Measurements from ENCODE around the gene PLXDC2. TPM values are rescaled to one million over a fixed set of nuclear protein-coding genes. Genes with fewer than 3 reads are reported as not detected.
A peak's percentile ranks its signal among the peaks of the same experiment; 100 is the strongest.
"Not testable (repeated sequence)": the region's sequence is repeated elsewhere in the genome, so short reads cannot be mapped to it uniquely, and the experiment has no call there.

PLXDC2 gene
- total RNA-seq, 1 experiment from 2014 or later = 4.6 TPM

- no peak for DNase-seq (ENCODE audit: low read depth)
Observed at GRCh38 chr10:19971343-19972052, 155.3 kb downstream of the PLXDC2 start.

DNA sequence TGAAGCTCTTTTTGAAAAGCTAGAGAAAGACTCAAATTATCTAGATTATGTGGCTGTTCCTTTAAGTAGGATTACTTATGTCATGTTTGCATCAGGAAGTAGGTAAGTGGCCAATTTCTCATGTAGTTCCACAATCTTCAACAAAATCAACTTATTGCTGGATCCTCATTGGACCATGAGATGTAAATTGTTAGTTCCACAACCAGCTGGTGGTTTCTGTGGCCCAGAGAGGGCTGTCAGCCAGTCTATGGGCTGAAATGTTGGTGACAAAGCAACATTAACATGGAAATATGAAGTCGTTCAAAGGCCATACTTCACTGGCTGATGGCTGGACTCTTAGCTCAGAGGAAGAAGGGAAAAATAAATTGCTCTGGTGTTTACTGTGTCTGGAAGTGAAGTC lies 157.9 kb downstream of the PLXDC2 start:
- no peak for DNase-seq (ENCODE audit: low read depth)

DNA sequence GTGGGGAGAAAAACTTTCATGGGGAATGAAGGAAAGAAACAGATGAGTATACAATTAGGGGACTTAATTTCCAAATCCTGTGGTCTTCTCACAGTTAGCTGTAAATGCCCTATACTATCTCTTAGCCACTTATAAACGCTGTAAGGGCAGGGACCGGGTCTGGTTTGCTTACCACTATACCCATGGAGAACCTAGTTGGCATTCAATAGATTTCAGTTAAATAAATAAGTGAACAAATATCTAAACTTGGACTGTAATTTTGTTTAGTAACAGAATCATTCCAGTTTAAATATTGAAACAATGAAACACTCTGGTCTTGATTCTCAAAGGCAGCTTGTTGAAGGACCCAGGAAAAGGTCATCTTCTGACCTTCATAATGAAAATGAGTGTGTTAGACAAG lies 158.3 kb downstream of the PLXDC2 start:
- no peak for DNase-seq (ENCODE audit: low read depth)

DNA sequence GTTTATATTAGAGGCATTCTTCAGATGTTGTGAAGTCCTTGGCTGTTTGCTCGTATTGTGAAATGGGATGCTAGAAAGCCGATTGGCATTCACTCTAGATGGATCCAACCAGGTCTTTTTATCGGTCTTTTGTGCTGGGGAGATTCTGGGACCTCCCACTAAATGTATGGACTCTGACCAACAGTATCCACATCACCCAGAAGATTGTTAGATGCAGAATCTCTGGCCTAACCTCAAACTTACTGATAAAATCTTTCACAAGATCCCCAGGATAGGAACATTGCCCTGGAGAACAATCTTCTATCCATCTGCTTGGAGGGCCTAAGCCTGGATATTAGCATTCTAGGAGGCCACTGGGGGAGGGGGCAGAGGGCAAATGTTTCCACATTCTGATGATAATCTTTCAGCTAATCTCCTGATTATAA lies 160.9 kb downstream of the PLXDC2 start:
- no peak for DNase-seq (ENCODE audit: low read depth)

DNA sequence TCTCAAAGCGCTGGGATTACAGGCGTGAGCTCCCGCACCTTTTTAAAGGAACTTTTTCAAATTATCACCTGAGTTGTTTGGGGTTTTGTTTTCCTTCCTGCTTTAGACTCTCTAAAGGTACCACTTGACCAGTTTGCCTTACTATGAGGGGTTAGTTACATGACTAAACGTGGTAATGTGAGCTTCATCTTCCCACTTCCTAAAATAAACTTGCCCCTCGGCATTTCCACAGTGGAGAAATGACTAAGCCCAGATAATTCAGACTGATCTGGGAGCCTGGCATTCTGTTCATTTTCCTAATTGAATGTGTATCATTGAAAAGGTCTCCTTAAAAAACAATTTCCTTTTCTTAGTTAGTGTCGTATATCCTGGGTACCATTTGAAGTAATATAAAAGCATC lies 163.4 kb downstream of the PLXDC2 start:
- peak; percentile 12 for DNase-seq (ENCODE audit: low read depth)

GRCh38 chr10:19983880-19984565 lies 167.8 kb downstream of the PLXDC2 start:
- DNase-seq (ENCODE audit: low read depth) = no peak

DNA sequence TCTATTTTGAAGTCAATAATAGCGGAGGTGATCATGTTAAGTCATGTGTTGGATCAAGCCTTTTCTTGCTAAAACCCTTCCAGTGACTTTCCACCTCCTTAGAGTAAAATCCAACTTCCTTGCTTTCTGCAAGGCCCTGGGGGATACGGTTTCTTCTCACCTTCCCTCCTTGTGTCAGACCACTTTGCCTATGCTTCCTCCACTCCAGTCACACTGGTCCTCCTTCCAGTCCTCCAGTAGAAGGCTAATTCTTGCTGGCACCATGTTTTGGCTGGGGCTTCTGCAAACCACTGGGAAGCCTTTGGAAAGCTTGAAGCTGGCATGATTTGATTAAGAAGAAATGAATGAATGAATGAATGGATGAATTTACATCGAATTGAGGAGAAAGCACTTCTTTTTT lies 169.5 kb downstream of the PLXDC2 start:
- DNase-seq (ENCODE audit: low read depth) = no peak

DNA sequence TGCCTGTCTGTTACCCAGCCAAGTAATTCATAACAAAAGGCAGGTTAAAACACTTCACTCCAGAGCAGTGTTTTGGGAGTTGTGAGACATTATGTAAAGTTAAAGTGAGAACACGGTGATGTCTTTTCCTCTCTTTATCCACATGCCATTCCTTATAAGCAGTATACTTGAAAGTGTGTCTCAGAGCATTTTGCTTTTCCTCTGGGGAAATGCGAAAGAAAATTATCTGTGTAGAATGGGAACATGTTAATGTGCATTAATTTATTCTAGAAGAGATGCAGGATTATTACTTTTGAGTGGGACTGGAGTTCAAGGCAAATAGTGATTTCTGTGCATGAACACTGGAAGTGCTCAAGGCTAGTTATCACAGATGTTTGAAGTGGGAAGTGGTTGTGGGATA lies 170.4 kb downstream of the PLXDC2 start:
- no peak for DNase-seq (ENCODE audit: low read depth)

- DNase-seq (ENCODE audit: low read depth) = no peak
Observed at GRCh38 chr10:19987931-19988330, 171.7 kb downstream of the PLXDC2 start.

DNA sequence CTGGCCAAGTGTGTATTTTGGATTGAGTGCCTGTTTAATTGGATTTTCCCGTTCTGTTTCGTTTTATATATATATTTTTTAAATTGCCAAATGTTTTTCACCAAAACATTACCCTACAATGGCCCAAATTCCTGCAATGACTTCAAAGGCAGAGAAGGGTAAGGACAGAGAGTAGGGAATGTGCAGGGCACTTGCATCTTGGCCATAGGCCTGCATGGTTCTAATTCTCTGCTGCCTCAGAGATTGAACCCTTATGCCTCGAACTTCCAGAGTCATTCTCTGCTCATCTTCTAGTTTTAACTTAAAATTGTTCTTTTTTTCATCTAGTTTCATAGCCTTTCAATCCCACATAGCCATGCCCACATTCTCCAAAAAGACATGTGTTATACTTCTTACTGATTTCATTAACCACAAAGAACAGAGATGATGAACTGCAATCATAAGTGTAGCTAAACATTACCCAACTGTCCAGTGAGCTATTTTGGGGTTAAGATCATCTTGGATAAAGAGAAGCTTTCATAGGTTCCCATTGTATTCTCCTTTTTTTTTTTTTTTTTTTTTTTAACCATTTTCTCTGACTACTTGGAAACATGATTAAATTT lies 177.6 kb downstream of the PLXDC2 start:
- peak; percentile 67 for DNase-seq (ENCODE audit: low read depth)

- DNase-seq (ENCODE audit: low read depth) = no peak
Observed at GRCh38 chr10:19998482-19998881, 182.2 kb downstream of the PLXDC2 start.

DNA sequence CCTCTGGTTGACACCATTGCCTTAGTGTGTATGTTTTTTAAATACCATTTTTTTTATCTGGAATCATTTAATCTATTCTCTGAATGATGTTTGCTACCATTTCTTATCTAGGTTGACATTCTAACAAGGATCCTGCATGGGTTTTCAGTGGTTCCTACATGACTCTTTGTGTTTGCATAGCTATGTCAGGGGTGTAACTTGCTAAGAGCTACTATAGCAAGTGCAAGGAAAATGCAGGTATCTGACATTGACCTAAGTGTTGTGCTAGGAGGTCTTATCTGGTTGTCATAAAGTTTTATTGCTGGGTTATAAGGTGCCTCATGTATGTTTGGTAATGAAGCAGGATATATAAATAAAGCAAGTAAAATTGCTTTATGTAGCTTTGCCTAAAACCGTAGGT lies 183.2 kb downstream of the PLXDC2 start:
- no peak for DNase-seq (ENCODE audit: low read depth)

GRCh38 chr10:20002026-20002425 lies 185.8 kb downstream of the PLXDC2 start:
- DNase-seq (ENCODE audit: low read depth) = not testable (repeated sequence)

DNA sequence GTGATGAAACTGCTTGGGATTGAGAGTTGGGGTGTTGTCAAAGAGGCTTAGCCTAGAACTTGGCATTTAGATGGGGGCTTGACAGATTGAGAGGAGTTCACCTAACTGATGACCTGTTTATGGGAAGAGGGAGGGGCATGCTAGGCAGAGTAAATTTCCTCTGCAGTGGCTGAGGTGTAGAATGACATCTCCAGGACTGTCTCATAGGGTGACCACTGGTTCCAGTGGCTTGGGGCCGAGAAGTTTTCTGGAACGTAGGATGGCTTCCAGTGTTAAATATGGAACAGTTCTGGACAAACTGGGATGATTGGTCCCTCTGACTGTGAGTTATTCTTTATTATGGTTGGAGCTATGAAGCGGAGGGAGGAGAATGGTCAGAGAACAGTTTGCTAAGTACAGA lies 186.4 kb downstream of the PLXDC2 start:
- no peak for DNase-seq (ENCODE audit: low read depth)

- peak; percentile 21 for DNase-seq (ENCODE audit: low read depth)
Observed at GRCh38 chr10:20004087-20004523, 187.9 kb downstream of the PLXDC2 start.

DNA sequence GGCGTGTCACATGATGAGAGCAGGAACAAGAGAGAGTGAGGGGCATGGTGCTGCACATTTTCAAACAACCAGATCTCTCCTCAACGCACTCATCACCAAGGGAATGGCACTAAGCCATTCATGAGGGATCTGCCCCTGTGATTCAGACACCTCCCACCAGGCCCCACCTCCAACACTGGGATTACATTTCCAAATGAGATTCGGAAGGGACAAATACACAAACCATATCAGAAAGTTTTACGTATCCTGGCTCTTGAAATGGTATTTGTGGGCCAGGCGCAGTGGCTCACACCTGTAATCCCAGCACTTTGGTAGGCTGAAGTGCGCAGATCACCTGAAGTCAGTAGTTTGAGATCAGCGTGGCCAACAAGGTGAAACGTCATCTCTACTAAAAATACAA lies 189.4 kb downstream of the PLXDC2 start:
- DNase-seq (ENCODE audit: low read depth) = no peak

DNA sequence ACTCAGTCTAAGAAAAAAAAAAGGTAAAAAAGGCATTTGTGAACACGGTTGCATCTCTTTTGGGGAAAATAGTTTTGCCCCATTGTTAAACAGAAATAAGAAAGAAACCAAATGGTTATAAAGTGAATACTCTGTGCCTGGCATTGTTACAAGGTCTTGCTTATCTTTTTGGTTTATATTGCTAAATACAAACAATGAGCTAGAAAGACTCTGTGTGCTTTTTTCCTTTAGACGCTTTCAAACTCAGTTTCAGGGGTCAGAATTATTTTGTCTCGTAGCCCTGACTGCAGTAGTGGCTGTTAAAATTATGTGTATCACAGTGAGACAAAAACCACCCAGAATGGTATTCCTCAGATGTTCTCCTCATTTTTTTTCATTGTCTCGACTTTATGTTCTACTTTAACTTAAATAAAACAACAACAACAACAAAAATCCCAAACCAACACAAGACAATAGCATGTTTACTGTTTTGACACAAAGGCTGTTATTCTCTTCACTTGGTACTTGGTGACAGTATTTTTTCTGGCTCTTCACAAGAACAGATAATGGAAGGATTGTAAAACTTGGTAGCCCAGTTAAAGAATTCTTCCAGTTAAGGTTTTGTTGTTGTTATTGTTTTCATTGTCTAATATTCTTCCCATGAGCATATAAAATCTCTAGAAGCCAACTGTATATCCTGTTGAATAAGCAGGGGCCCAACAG lies 190.1 kb downstream of the PLXDC2 start:
- no peak for DNase-seq (ENCODE audit: low read depth)

GRCh38 chr10:20007426-20007825 lies 191.2 kb downstream of the PLXDC2 start:
- peak; percentile 12 for DNase-seq (ENCODE audit: low read depth)

- DNase-seq (ENCODE audit: low read depth) = no peak
Observed at GRCh38 chr10:20013991-20014750, 197.9 kb downstream of the PLXDC2 start.

DNA sequence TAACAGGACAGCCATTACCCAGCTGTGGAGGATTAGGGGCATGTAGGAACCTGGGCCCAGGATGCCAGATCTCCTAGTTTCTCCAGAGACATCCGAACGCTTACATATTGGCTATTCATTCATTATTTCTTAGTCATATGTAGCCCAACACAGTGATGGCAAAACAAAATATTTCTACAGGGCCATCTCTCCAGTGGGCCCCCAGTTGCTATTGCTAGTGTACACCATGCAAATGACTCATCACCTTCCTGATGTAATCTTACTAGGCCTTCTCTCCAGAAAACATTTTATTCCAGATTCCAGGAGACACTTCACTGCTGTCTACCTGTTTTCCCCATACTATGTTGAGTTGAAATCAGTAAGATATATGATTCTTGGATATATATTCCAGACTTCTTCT lies 201.7 kb downstream of the PLXDC2 start:
- DNase-seq (ENCODE audit: low read depth) = peak; percentile 11

GRCh38 chr10:20020677-20021076 lies 204.4 kb downstream of the PLXDC2 start:
- no peak for DNase-seq (ENCODE audit: low read depth)
